GM18873 (cell line): ENCODE results near the gene GOLGA6A.
"Not testable (repeated sequence)": the region's sequence is repeated elsewhere in the genome, so short reads cannot be mapped to it uniquely, and the experiment has no call there.

Source experiments
- ATAC-seq: cut with Tn5 transposase; IDR thresholded peaks from one replicate; pipeline ENCODE4 v1.9.1; 2021; ENCODE audit warnings: mild to moderate bottlenecking, moderate library complexity, moderate number of reproducible peaks; ENCODE audit not compliant: unreplicated experiment, low FRiP score

GOLGA6A gene

GRCh38 chr15:74053941-74054529 lies 28.3 kb downstream of the GOLGA6A start:
- no peak for ATAC-seq

DNA sequence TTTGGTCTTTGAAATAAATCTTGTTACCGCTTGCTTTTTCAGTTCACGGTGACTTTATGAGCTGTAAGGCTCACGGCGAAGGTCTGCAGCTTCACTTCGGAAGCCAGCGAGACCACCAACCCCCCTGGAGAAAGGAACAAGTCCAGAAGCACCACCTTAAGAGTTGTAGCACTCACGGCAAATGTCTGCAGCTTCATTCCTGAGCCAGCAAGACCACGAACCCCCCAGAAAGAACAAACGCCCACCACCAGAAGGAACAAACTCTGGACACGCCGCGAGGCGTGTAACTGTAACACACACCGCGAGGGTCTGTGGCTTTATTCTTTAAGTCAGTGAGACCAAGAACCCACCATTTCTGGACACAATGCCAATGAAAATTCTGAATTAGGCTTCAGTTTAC lies 28.8 kb downstream of the GOLGA6A start:
- ATAC-seq, result no peak

DNA sequence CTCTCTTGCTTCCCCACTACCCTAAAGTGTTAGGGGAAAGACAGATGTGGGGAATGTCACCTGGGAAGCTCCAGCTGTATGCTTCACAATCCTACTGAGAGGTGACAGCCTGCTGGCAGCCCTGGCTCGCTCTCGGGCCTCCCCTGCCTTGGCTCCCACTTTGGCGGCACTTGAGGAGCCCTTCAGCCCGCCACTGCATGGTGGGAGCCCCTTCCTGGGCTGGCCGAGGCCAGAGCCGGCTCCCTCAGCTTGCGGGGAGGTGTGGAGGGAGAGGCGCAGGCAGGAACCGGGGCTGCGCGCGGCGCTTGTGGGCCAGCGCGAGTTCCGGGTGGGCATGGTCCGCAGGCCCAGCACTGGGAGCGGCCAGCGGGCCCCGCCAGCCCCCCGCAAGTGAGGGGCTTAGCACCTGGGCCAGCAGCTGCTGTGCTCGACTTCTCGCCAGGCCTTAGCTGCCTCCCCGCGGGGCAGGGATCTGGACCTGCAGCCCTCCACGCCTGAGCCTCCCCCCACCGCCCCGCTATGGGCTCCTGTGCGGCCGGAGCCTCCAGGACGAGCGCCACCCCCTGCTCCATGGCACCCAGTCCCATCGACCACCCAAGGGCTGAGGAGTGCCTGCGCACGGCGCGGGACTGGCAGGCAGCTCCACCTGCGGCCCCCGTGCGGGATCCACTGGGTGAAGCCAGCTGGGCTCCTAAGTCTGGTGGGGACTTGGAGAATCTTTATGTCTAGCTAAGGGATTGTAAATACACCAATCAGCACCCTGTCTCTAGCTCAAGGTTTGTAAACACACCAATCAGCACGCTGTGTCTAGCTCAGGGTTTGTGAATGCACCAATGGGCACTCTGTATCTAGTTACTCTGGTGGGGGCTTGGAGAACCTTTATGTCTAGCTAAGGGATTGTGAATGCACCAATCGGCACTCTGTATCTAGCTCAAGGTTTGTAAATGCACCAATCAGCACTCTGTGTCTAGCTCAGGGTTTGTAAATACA lies 29.8 kb downstream of the GOLGA6A start:
- ATAC-seq, result not testable (repeated sequence)

DNA sequence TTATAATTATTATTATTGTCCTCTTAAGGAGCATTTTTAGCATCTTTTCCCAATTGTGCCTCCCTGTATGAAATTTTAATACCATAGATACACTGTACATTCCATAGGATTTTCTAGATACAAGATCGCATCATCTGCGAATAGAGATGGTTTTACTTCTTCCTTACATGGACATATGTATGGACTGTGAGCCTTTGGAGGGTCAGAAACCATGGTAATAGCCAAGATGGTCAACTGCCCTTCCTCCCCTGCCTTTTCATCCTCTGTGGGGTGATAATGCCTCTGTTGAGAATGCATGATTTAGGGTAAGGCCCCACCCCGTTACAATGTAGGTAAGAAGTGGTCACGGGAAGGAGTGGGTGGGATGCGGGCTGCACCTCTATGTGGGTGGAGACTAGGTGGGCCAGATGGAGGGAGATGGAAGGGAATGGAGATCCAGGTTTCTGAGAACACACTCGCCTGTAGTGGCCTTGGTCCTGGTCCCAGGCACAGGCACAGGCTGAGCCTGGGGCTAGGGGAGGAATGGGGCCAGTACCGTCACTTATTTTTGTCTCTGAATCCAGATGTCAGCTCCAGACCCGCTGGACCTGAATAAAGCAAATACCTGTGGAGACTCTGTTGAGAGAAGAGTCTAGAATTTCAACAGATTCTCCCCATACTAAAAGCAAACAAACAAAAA lies 31.7 kb downstream of the GOLGA6A start:
- ATAC-seq, result no peak

GRCh38 chr15:74050127-74050526 lies 32.2 kb downstream of the GOLGA6A start:
- ATAC-seq, result no peak

GRCh38 chr15:74046275-74046674 lies 36.1 kb downstream of the GOLGA6A start:
- no peak for ATAC-seq

DNA sequence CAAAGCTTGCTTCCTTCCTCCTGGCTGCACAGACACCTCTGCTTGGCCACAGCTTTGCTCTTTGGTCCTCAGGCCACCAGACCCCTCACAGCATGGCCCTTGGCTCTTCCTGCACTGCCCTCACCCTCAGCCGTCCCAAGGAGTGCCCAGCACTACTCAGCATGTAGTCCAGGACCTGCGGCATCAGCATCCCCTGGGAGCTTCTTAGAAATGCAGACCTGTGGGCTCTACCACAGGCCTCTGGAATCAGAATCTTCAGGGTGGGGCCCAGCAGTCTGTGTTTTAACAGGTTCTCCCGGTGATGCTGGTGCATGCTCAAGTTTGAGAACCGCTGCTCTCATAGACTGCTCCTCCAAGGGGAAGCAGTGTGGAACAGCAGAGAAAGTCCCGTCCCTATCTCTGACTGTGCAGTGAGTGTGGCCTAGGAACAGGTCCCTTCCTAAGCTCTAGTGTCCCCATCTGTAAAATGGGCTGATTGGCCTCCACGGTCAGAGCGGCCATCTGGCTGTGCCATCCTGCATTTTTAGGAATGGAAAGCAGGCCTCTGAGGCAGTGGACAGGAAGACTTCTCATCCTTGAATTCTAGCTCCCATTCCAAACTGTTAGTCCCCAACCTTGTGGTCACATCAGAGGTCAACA lies 36.6 kb downstream of the GOLGA6A start:
- no peak for ATAC-seq

DNA sequence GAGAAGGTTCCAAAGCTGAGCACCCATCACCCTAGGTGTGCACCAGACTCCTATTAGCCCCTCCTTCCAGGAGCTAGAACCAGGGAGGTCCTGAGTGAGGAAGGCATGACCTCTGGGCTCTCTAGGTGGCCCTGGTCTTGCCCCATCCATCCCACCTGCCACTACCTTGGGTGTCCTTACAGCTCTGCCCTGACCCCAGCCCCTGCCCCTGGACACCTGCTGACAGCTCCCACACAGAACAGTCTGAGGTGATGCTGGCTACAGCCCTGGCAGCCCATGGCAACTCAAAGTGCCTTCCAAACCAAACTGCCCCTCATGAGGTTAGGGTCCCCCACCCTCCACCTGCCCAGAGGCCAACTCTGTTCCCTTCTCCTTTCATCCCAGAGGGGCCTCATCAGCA lies 37.2 kb downstream of the GOLGA6A start:
- ATAC-seq, result no peak

GRCh38 chr15:74044267-74045110 lies 37.9 kb downstream of the GOLGA6A start:
- no peak for ATAC-seq

GRCh38 chr15:74043425-74044266 lies 38.7 kb downstream of the GOLGA6A start:
- ATAC-seq, result no peak

GRCh38 chr15:74042603-74043424 lies 39.5 kb downstream of the GOLGA6A start:
- no peak for ATAC-seq

DNA sequence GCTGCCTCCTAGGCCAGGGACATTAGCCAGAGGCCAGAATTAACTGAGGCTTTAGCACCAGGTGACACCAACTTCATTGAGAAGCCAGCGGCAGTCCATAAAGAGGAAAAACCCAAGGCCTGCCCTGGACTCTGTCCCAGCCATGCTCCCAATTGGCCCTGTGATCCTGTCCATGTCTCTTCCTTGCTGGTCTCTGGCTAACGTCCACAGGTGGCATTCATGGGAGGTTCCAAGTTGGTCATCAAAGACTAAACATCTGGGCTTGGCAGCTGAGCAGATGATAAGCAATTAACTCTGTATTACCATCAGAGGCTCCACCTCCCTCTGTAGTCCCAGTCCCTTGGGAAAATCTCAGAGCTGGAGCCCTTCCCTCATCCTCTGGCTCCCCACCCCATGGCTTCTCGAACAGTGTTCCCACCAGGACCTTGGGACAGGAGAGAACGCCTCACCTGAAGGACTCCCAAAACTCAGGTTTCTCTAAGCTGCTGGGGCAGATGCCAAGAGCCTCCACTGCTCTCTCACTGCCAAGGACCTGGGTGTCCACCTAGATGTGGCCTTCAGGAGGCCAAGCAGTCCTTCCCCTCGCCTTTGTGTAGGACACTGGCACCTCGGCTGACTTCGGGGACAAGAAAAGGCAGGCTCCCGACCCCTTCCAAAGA lies 40.4 kb downstream of the GOLGA6A start:
- ATAC-seq, result no peak

DNA sequence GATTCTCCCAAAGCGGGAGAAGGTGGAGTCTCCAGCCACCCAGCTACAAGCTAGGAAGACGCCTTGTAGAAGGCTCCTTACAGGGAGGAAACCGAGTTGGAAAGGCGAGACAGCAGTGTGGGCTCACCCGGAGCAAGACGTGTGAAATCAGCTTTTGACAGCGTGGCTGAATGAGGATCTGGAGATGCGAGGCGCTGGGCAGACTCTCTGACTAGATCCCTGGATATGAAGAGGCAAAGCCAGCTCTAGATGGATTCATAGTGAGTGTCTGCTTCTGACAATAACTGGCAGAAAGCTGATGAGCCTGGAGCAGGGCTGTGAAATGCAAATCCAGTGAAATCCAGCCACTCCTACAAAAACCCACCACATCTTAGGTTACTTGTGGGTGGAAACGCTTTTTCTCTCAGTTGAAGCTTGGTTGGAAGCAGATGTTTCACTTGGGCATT lies 41.0 kb downstream of the GOLGA6A start:
- no peak for ATAC-seq

DNA sequence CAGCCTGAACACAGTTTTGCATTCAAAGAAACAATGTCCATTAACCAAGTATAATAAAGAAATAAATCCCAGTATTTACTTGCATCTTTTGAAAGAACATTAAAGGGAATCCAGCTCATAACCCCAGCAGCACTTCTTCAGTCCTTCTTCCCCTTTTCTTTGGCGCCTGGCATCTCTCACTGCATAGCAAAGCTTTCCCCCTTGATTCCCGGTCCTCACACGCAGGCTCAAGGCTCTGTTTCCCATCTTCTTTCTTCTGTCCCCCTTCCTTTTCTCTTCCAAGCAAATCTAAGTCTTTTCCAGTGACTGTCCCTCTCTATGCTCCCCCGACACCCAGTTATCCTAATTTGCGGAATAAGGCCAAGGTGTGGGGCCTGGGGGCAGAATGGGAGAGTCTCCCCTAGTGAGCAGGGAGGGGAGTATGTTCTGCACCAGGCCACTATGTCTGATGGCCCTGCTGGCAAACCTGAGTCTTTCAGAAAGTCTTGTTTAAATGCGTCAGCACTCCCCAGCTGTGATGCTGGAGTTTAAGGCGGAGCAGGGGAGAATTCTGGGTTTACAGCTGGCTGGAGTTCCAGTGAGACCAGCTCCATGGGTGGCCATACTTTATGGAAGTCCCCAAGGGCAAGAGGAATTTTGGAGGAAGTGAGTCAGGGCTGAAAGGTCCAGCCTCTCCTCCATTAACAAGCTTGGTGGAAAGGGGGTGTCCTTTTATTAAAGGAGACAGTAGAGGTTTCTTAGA lies 42.1 kb downstream of the GOLGA6A start:
- ATAC-seq, result no peak

DNA sequence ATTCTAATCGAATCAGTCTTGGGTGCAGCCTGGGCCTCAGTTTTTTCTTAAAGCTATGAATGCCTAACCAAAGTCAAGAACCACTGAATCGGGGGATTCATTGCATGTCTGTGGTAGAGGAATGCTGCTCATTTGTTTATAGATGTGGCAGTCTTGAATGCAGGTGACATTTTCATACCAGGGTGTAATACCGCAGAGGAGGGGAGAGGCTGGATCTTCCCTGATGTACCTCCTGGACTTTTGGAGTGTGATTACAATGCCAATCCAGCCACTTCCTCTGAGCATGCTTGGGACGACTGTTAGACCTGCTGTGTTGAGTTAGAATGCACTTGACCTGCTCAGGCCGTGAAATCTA lies 42.7 kb downstream of the GOLGA6A start:
- ATAC-seq, result no peak

DNA sequence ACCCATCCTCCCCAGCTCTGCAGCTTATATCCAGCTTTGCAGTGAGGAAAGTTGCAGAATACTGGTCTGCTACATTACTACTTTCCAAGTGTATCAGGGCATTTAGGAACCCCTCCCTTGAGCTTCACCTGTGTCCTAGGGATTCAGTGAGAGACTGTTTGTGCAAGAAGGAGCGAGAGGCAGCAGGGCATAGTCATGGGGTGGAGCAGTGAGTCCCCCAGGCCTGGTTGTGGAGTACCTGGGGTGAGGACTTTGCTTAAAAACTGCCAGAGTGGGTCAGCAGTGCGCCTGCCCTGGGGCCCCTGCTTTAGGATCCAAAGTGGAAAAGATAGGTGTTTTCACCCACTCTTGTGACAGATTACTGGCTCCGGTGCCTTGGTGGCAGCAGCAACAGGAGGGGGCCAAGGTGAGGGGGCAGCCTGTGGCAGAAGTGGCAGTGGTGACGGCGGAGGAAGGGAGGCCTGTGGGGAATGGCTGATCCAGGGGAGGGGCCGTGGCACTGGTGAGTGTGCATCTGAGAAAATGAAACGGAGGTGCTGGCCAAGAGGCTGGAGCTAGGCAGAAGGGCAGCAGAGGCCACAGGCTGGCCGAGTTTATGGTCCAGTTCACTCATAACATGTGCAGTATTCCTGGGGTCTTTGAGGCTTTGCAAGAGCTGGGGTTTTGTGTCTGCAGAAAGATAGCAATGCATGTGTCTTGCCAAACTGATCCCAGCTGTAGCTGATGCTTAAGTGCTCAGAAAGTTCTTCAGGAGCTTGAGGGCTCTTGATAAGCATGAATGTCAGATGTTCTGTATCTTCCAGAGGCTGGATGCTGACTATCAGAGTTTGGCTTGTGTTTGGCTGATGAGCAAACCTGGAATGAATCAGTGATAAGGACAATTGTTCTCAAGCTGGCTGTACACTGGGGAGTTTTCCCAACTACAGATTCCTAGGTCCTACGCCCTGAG lies 43.4 kb downstream of the GOLGA6A start:
- no peak for ATAC-seq
